Hematopoietic multipotent progenitor cell treated with erythropoietin and hydrocortisone succinate and interleukin-3 and kit ligand, for 8 days (in vitro differentiated cells): ENCODE measurements around the gene ZNF616.

Experiments
- DNase-seq: peaks from one replicate; pipeline ENCODE4 v3.0.0-alpha.2; 2015

The ZNF616 gene

DNA sequence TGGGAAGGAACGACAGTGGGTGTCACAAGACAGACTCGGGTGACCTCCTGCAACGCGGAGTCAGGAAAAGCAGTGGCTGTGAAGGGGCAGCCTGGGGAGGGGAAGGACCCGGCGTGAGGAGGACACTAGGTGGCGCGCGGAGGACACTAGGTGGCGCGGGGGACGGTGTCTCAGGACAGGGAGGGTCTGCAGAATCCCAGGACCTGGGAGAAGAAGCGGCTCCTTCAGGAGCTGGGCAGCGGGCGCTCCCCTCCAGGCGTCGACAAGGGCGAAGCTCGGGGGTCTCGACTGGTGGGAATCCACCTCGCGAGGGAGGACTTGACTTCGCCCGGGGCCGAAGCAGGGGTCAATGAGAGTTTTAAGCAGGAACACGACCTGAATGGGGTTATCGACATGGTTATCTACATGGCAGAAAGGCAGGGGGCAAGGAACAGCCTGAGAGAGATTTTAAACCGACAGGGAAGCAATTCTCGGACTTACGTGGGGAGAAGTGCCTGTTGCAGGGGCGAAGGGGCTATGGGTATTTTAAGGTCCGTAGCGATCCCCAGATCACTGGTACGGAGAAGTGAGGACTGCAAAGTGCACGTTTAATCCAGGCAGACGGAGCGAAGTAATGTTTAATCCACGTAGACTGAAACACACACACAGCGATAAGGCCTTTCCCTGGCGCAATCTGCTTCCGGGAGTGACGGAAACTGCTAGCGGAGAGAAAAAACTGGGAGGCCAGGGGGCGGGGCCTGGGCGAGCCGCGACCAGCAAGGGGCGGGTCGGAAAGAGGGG lies at the start of gene ZNF616:
TSS of gene ZNF616 (minus strand) at position 687 of the 780 bp plus-strand sequence. CDS start 9,426 bp downstream, outside the sequence.
- peak; percentile 95 for DNase-seq

- no peak for DNase-seq
These were observed 49.3 kb upstream of the ZNF616 start for GRCh38 chr19:52188822-52189734.

GRCh38 chr19:52187407-52187806 lies 47.7 kb upstream of the ZNF616 start:
- no peak for DNase-seq

GRCh38 chr19:52176574-52176973 lies 36.8 kb upstream of the ZNF616 start:
- DNase-seq, result no peak

DNA sequence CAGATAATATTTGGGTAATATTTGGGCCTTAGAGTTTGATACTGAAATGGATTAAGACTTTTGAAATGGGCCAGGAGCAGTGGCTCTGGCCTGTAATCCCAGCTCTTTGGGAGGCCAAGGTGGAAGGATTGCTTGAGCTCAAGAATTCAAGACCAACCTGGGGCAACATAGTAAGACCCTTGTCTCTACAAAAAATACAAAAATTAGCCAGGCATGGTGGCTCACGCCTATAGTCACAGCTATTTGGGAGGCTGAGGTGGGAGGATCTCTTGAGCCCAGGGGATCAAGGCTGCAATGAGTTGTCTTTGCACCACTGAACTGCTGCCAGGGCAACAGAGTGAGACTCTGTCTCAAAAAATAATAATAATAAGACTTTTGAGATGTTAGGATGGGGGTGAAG lies 32.6 kb upstream of the ZNF616 start:
- DNase-seq, result no peak

DNA sequence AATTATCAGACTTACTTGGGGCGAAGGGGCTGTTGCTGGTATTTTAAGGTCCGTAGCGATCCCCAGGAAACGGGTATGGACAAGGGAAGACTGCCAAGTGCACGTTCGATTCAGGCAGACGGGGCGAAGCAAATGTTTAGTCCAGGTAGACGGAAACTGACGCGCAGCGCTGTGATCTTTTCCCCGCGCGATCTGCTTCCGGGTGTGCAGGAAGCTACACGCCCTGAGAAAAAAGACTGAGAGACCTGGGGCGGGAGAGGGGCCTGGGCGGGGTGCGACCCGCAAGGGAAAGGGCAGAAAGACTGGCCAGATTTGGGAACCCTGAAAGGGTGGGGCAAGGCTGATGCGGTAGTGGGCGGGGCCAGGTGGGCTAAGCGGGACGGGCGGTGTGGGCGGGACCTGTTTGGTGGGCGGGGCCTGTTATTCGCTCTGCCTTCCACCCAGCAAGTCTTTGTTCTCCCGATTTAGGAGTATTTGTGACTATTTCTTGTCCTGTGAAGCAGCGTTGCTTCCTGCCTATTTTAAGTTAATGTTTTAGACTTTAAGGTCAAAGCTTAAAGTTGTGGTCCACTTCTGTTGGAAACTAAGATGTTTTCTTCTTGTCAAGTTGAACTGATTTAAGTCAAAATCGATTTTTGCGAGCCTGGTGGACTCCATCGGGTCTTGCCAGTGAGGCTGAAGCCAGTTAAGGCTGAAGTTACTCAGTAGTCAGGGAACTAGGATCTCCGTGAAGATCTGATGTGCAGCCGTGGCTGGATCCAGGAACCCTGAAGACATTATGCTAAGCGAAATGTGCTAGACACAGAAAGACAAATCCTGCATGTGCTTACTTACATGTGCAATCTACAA lies 31.8 kb upstream of the ZNF616 start, which contains the start of gene ZNF836:
TSS of gene ZNF836 (minus strand) at position 301 of the 849 bp plus-strand sequence. CDS start 3,549 bp downstream, outside the sequence.
- DNase-seq, result peak; percentile 69

GRCh38 chr19:52170863-52171320 lies 31.2 kb upstream of the ZNF616 start:
- DNase-seq, result peak; percentile 3

- DNase-seq, result no peak
These were observed 30.6 kb upstream of the ZNF616 start for GRCh38 chr19:52170304-52170703.

- DNase-seq, result no peak
These were observed 16.0 kb upstream of the ZNF616 start for GRCh38 chr19:52155596-52156359.

DNA sequence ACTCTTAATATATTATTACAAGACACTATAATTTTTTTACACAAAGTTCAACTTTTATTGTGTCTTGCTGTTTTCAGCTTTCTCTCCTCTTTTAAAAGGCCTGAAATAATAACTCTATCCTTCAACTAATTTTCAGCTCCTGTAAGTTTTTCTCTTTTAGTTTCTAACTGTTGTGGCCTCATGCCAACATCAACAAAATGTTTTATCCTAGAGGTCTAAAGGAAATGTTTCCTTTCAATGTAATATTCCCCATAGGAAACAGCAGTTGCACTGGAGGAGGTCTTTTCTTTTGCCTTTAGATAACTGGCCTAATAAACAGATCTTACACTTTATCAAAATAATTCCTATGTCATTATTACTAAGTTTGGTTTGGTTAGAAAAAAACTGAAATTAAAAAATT lies 8.5 kb upstream of the ZNF616 start:
- no peak for DNase-seq

- DNase-seq, result no peak
These were observed 2.4 kb upstream of the ZNF616 start for GRCh38 chr19:52142001-52142595.

- no peak for DNase-seq
These were observed 1.5 kb upstream of the ZNF616 start for GRCh38 chr19:52141203-52141602.

GRCh38 chr19:52140032-52140710 lies 433 bp upstream of the ZNF616 start:
- no peak for DNase-seq

DNA sequence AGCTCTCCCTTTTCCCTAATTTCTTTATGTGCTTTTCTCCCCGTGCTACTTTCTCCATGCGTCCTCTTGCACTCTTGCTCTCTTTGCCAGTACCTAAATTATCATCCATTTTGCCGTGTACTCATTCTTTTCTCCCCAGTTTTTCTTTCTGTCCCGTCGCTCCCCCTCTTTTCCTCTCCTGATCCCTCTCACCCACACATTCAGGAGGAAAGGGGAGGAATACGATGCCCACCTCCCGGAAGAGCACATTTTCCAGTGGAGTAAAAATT lies 821 bp downstream of the ZNF616 start:
- DNase-seq, result no peak

- DNase-seq, result peak; percentile 55
These were observed 1.3 kb downstream of the ZNF616 start for GRCh38 chr19:52138278-52138982.

DNA sequence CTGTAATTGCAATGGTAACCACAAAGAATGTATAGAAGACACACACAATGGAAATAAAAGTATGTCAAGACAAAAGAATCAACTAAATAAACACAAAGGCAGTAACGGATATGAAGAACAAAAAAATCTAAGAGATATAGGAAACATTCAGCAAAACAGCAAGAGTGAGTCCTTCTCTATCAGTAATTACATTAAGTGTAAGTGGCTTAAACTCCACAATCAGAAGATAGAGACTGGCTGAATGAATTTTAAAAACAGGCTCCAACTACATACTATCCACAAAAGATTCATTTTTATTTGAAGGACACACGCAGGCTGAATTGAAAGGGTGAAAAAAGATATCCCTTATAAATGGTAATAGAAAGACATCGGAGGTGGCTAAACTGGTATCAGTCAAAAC lies 19.5 kb downstream of the ZNF616 start:
- no peak for DNase-seq

DNA sequence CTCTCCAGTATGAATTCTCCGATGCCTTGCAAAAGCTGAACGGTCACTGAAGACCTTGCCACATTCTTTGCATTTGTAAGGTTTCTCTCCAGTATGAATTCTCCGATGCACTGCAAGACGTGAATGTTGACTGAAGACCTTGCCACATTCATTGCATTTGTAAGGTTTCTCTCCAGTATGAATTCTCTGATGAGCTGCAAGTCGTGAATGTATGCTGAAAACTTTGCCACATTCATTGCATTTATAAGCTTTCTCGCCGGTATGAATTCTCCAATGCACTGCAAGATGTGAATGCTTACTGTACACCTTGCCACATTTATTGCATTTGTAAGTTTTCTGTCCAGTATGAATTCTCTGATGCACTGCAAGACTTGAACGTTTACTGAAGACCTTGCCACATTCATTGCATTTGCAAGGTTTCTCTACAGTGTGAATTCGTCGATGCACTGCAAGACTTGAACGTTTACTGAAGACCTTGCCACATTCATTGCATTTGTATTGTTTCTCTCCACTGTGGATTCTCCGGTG lies 24.1 kb downstream of the ZNF616 start:
- DNase-seq, result no peak

- DNase-seq, result no peak
These were observed 25.0 kb downstream of the ZNF616 start for GRCh38 chr19:52114691-52115090.

DNA sequence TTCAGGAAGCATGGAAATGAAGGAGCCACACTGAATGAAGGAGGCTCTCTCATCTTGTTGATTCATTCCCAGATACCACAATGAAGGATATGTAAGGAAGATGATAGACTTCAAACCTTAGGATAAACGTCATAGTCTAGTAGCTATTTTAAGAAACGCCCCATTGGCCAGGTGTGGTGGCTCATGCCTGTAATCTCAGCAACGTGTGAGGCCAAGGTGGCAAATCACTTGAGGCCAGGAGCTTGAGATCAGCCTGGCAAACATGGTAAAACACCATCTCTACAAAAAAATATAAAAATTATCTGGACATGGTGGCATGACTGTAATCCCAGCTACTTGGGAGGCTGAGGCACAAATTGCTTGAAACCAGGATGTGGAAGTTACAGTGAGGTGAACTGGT lies 27.1 kb downstream of the ZNF616 start:
- DNase-seq, result no peak

DNA sequence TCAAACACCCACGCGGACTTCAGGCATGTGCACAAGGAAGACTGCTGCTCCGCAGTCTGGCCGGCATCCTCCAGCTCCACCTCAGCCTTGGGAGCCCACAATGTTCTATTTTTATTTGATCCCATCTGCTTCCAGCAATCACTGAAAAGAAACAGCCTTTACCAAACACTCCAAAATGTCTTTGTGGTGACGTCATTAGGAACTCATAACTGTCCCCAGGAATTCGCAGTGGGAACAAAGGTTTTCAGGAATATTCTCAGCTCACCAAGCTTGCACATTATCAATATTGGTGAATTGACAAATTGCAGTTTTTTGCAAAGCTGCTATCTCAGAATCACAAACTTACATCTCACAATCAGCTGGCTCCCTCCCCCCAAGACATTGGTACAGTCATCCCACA lies 29.0 kb downstream of the ZNF616 start:
- DNase-seq, result no peak
